Hematopoietic multipotent progenitor cell treated with erythropoietin and hydrocortisone succinate and interleukin-3 and kit ligand, for 17 days (in vitro differentiated cells): ENCODE results near the gene LIX1L.

Source experiments
- DNase-seq: peaks from one replicate; pipeline ENCODE4 v3.0.0-alpha.2; 2015; ENCODE audit warnings: low spot score

Gene LIX1L

DNA sequence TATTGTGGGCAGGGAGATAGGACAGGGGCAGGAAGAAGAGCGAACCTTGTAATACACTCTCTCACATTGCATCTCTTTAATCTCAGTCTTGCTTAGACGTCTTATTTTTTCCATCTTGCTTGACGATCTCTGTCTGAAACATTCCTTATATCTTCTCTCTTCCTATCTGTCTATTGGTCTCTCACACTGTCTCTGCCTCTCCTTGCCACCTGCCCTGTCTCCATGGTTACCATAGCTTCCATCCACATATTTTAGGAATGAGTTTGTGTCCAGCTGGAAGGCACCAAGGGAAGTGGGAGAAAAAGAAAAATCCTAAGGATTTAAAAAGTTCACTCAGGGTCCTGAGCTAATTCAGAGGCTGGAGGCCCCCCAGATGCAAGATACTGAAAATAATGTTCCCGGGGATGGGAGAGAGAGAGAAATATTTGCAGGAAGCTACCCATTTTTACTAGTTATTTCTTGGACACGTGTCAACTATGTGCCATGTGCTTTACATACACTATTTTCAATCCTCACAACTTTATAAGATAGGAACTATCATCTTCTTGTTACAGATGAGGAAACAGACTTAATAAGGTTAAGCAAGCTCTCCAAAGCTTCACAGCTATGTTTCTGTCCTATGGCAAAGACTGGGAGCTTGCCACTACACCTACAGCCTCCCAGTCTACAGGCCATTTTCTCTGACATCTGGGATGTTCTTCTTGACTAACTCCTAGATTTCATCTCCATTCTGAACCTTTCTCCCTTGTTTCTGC, 5.6 kb upstream of the LIX1L start:
- peak; percentile 10 for DNase-seq

DNA sequence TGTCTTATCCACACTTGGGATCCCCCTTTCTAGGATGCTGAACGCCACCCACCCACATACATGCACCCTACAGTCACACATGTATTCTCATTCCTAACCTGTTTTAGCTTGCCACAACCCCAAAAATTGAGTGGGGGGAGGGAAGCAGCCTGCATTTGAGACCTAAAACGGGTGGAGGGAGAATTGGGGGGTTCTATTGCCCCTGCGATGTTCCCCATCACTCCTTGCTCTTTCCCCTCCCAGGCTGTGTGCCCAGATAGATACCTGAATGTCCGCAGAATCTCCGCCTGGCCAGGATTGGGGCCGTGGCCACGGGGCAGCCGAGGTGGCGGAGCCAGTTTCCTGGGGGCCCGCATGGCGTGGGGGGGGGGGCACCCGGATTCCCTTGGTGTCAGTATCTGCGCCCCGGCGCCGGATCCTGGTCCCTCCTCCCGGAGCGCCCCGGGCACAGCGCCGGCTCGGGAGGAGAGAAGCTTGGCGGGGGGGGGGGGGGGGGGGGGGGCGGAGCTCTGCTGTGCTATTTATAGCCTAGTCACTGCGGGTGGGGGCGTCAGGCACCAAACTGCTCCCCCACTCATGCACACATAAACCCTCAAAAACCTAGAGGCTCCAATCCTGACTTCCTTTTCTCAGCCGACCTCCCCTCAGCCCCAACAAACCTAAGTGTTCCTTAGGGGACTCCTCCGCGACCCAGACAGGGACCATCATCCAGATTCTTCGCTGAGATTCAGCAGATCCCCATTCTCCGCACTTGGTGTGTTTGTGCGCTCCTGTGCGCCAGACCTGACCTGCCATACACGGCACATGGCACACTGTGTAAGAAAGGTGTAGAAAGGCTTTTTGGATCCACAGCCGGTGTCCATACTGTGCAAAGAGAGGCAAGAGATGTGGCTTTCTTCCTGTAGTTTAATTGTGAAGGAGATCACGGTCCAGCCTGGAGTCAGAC, 4.6 kb upstream of the LIX1L start:
- no peak for DNase-seq

DNA sequence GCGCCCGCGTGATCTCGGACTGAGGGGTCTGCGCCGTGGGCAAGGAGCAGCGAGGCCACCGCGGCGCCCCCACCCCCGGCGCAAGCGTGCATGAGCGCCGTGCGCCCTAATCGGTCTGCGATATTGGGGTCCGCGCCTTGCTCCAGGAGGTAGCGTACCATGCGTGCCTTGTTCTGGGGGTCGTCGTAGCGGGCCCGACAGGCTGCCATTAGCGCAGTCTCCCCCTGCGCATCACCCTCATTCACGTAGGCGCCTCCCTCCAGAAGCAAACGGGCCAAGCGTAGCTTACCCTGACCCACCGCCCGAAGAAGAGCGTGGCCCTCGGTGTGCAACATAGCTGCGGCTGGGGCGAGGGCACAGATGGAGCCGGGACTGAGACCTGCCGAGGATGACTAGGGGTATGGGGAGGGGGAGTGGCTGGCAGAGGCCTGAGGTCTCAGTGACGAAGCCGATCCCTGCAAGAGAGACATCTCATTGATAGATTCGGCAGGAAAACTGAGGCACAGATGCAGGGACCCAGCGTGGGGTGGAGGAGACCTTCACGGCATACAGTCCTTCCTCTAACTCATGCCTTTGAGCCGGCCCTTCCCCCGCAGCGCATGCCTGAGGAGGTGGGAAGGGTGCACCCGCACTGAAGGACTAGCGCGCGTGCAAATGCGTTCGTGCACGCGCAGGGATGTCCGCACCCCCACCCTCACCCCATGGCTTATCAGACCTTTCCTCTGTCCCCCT, 3.8 kb upstream of the LIX1L start:
- DNase-seq = no peak

DNA sequence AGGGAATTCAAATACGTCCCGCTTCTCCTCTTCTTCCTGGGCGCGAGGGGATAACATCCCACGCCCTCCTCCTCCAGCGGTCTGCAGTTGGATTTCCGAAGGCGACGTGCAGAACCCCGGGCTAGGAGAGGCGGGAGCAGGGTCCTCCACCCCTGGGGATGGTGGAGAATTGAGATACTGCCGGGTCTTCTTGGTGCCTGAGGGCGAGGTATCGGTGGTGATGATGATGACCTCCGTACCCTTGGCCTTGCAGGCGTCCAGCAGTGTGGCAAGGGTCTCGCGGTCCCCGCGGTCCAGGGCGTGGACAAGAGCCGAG, 3.2 kb upstream of the LIX1L start:
- no peak for DNase-seq

DNA sequence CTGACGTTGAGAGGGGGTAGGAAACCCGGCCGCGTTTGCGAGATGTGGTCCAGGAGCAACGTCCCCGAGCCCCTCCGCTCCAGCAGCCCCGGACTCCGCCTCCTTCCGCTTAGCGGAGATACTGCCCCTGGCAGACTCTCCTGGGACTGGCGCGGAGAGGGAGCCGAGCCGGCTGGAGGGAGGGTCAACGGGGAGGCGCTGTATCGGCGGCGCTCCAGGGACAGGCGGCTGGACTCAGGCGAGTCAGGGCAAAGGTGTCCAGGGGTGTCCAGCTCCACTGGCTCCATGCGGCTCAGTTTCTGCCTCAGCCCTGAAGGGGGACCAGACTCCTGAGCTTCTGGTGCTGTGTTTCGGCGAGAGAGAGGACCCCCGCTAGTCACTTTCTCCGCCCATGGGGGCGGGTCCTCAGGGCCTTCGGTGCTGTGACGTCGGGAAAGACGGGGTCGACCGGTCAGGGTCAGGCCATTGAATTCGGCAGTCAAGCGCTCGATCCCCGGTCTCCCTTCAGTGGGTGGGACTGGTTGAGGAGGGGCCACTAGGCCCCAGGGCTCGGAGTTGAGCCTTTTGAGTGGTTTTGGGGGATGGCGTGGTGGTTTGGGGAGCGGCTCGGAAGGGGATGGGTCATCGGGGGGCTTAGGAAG, 2.8 kb upstream of the LIX1L start:
- no peak for DNase-seq

DNA sequence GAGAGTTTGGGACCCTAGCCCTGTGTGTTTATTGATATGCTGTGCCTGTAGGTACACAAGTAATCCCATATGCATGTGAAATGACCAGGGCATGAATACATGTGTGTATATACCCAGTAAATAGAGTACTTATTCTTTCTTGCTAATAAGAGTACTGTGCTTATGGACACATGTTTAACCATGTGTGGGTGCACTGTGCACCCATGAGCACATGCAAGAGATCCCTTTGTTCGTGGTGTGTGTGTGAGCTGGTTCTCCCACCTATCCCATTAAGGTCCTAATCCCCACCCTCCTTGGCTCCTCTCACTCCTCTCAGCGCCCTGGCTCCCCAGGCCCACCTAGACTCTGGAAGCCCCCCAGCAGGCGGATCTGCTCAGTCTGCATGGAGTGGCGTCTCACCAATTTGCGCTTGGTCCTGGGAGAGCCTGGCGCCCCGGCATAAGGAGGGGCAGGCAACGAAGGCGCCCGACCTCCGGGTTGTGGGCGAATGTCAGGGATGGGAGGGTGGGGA, 2.2 kb upstream of the LIX1L start:
- no peak for DNase-seq

- DNase-seq = no peak
Observed at GRCh38 chr1:145959333-145959732, 1.5 kb upstream of the LIX1L start.

DNA sequence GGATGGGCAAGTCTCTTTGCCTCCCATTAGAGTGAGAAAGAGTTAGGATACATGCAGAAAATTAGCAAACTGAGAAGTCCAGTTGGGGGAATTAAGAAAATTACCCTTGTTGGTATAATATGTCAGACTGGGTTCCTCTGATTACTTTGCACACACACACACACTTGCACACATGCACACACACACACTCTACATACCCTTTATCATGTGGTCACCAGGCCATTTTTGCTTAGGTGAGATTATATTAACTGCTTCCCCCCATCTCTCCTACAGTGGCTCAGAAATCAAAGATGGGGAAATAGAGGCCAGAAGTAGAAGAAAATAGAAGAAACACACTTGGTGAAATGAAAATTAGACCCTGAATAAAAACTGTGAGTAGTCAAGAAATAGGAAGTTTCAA, 917 bp upstream of the LIX1L start:
- DNase-seq = no peak

GRCh38 chr1:145956781-145957442, 905 bp downstream of the LIX1L start:
- no peak for DNase-seq

GRCh38 chr1:145956361-145956760, 1.5 kb downstream of the LIX1L start:
- no peak for DNase-seq

DNA sequence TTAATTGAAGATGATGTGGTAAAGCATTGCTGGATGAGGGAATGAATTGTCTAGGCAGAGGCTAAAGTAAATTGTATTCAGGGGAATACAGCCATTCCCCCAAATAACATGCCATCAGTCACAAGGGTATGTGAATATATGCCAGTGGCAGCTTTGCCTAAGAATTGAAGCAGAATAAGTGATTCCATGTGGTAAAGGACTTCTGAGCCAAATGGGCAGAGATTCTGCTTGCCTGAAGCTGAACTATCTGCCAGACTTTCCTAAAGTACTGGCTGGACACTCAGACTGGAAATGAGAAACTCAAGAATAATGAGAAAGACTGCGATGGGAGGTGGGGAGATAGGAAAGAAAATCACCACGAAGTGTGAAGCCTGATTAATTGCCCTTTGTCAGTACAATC, 2.4 kb downstream of the LIX1L start:
- no peak for DNase-seq

DNA sequence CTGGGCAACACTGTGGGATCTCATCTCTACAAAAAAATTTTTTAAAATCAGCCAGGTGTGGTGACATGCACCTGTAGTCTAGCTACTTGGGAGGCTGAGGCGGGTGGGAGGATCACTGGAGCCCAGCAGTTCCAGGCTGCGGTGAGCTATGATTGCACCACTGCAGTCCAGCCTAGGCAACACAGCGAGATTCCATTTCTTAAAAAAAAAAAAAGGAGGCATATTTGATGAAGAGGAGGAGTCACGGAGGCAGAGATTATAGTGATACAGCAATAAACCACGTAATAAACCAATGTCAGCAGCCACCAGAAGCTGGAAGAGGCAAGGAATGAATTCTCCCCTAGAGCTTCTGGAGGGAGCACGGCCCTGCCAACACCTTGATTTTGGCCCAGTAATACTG, 4.0 kb downstream of the LIX1L start:
- no peak for DNase-seq

DNA sequence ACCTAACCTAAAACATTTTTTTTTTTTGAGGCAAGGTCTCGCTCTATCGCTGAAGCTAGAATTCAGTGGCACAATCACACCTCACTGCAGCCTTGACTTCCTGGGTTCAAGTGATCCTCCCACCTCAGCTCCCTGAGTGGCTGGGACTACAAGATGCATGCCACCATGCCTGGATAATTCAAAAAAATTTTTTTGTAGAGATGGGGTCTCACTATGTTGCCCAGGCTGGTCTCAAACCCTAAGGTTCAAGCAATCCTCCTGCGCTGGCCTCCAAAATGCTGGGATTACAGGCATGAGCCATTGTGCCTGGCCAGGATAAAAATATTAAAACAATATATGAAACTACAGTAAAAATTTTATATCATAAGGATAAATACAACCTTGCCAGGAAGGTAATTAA, 4.9 kb downstream of the LIX1L start:
- no peak for DNase-seq

- no peak for DNase-seq
Observed at GRCh38 chr1:145951526-145951925, 6.3 kb downstream of the LIX1L start.

GRCh38 chr1:145949219-145949618, 8.6 kb downstream of the LIX1L start:
- DNase-seq = no peak

DNA sequence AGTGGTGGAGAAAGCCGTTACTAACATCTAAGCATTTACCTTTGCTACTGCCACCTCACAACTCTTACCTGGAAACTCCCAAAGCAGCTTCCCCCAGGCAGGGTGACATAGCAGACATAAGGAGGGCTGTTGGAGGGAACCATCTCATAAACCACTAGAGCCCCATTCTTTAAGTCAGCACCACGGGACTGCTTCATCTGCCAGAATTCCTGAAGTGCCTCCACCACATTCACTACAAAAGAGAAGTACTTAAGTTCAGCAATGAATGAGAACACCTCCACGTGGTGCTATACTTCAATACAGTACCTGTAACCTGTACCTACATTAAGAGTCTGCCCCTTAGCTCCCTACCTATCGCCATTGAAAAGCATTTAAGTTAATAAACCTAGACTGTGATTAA, 10.3 kb downstream of the LIX1L start:
- peak; percentile 3 for DNase-seq

- peak; percentile 3 for DNase-seq
Observed at GRCh38 chr1:145946477-145946986, 11.3 kb downstream of the LIX1L start.

DNA sequence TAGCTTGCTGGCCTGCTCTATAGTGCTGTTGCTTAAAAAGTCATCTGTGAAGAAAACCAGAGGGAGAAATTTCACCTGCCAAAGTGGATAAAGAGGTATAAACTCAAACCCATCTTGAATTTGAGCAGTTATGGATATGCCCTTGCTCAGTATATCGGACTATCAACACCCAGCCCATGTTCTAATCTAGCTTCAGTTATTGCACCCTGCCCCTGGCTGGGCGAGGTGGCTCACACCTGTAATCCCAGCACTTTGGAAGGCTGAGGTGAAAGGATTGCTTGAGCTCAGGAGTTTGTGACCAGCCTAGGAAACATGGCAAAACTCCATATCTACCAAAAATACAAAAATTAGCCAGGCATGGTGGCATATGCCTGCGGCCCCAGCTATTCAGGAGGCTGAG, 13.3 kb downstream of the LIX1L start:
- DNase-seq = no peak

DNA sequence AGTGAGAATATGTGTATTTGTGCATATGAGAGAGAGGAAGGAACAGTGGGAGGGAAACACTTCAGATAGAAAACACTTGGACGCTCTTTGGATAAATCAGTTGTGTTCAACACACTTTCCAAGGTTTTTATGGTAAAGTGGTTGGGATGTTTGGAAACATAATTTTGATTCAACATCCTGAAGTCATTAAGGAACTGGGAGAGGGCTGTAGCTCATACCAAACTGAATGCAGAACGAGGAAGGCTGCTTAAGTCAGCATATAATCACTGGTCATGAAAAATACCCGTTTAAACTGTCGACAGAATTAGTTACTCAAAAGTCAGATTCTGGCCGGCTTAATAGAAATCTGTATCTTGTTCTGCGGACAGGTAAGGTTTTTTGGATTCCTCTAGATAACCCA, 14.9 kb downstream of the LIX1L start:
- DNase-seq = no peak

DNA sequence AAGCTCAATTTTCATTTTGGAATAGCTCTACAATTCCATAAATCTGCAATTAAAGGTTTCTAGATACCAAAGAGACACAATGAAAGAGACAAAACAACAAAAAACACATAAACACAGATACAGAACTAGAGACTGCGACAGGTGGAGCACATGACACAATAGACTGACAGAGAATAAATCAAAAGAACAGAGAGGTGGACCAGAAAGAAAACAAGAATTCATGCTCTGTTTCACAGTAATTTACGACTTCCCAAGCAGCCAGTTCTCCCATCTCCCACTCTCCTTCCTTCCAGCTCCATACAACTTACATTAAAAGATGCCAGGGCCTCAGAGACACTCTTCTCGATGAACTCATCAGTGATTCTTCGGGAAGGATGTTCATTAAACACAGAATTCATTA, 15.4 kb downstream of the LIX1L start:
- DNase-seq = peak; percentile 2

GRCh38 chr1:145937436-145937835, 20.4 kb downstream of the LIX1L start:
- DNase-seq = no peak
